IMR-90 (cell line): ENCODE results near the gene CARD10. TPM values are rescaled to one million over a fixed set of nuclear protein-coding genes. Genes with fewer than 3 reads are reported as not detected.

ENCODE experiments used
- CHD1 ChIP-seq: IDR thresholded peaks from 2 replicates; pipeline ENCODE4 v1.6.1; 2012; ENCODE audit warnings: low read depth, low read length, improper control_type of control experiment
- MAFK ChIP-seq: IDR thresholded peaks from 2 replicates; pipeline ENCODE4 v1.6.1; 2012; ENCODE audit warnings: low read depth, low read length, improper control_type of control experiment
- MXI1 ChIP-seq: IDR thresholded peaks from 2 replicates; pipeline ENCODE4 v1.6.1; 2012; ENCODE audit warnings: low read depth, mild to moderate bottlenecking, low read length, moderate library complexity, borderline replicate concordance
- RFX5 ChIP-seq: IDR thresholded peaks from 2 replicates; pipeline ENCODE4 v1.8.0; 2012; ENCODE audit warnings: low read depth, mild to moderate bottlenecking, low read length, moderate library complexity
- polyA plus RNA-seq, 3 experiments: library from polyadenylated mRNA; depleted of rRNA; stranded (reverse); fragments of >200 nt; gene quantifications; 2 replicates each; pipeline ENCODE4 v1.2.3, GENCODE V29; 2012; ENCODE audit warnings: low replicate concordance in 1 of 3
- total RNA-seq: library from RNA; depleted of rRNA; stranded (reverse); fragments of >200 nt; gene quantifications from 2 replicates; pipeline ENCODE4 v1.2.3, GENCODE V29; 2012

The CARD10 gene
- total and polyA plus RNA-seq, 2 of the 4 experiments (the other 2 are of a cell fraction), result 6.1 to 18.4 TPM

DNA sequence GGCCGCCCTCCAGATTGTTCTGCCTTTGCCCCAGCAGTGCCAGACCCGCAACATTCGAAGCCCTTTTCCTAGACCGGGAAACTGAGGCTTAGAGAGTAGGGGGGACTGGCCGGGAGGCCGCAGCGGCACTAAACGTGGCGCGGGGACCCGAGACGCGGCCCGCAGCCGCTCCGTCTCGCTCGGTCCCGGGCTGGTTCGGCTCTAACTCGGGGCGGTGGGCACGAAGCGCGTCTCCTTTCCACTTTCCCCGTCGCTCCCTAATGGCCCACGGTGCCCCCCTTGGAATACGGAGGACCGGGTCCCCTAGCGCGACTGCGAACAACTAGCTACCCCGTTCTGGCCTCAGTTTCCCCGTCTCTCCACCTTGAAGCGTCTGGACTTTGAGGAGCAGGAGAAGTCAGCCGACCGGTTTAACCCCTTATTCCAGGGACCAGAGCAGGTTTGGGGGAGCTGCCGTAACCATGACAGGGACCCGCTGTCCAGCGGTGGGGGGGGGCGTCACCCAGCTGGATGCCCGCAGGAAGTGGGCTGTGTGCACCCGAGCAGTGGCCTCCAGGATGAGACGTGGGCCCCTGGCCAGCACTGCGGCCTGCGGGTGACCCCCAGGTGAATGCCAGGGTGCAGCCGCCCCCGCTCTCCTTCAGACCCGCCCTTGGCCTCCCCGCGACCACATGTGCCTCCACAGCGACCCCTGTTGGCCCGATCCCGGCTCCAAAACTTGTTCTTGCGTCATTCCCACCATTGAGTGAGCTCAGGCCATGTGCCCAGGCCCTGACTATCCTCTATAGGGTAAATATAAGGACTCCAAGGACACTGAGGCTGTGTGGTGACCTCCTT lies 42.2 kb upstream of the CARD10 start (continued):
- TF ChIP-seq MXI1 (peak; percentile 98), CHD1 (no peak), MAFK (no peak), RFX5 (no peak)
